ENCODE data around the gene DOCK4.

DNA sequence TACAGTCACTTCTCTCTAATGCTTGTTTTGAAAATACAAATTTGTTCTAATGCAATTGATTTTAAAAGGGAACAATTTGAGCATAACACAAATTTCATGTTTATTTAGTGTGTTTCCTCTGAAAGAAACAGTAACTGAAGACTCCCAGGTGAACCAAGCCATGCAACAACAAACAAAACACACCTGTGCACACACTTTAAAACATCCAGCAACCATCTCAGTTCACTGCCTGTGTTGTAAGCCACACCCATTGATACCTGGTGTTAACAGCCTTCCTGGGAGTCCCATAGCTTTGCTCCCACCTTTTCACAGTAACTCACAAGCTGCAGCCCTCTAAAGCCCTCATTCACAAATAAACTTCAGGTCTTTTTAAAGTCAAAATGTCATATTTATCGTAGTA is 89.3 kb downstream of the DOCK4 start:
- no peak for TF ChIP-seq CTCF (IDR thresholded peaks at IDR 0.05)
- TF ChIP-seq POLR2A (IDR thresholded peaks at IDR 0.05): no peak

Data from testis (tissue), 2 donors.